Mammary epithelial cell (primary cell): ENCODE results near the gene HIVEP2.

Experiments
- EZH2 ChIP-seq: IDR thresholded peaks from 2 replicates; pipeline ENCODE4 v1.6.1; 2012; ENCODE audit warnings: low read length, inconsistent platforms, borderline replicate concordance
- TF ChIP-seq, protein P1 (sequence below), 2 donors: IDR thresholded peaks in 1 of 2; conservative IDR thresholded peaks in 1 of 2; 2 replicates each; pipeline ENCODE4 v1.5.1; 2011 to 2012; ENCODE audit warnings: inconsistent platforms in 2 of 2, low read length in 2 of 2, mild to moderate bottlenecking in 2 of 2, control low read depth in 1 of 2, low read depth in 1 of 2; ENCODE audit not compliant: insufficient read depth in 1 of 2; ENCODE audit errors: extremely low read depth in 1 of 2

DNA sequence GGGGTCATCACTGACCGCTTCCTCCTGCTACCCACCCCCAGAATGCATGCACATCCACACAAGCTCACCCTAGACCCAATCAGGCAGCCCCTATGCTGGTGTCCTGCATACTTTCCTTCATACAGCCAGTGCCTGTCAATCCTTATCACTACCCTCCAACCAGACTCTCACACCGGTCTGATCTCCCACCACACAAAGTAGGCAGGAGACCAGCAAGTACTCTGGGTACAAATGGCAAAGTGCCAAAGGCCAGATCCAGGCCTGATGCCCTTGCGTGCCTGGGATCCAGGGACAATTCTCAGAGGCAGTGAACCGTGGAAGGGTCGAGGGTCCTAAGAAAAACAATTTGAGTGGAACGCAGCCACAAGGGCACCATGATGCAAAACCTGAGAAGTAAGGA is 114.2 kb downstream of the HIVEP2 start:
- TF ChIP-seq, protein P1, sequence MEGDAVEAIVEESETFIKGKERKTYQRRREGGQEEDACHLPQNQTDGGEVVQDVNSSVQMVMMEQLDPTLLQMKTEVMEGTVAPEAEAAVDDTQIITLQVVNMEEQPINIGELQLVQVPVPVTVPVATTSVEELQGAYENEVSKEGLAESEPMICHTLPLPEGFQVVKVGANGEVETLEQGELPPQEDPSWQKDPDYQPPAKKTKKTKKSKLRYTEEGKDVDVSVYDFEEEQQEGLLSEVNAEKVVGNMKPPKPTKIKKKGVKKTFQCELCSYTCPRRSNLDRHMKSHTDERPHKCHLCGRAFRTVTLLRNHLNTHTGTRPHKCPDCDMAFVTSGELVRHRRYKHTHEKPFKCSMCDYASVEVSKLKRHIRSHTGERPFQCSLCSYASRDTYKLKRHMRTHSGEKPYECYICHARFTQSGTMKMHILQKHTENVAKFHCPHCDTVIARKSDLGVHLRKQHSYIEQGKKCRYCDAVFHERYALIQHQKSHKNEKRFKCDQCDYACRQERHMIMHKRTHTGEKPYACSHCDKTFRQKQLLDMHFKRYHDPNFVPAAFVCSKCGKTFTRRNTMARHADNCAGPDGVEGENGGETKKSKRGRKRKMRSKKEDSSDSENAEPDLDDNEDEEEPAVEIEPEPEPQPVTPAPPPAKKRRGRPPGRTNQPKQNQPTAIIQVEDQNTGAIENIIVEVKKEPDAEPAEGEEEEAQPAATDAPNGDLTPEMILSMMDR (conservative IDR thresholded peaks at IDR 0.05 in 1 of 2, IDR thresholded peaks at IDR 0.05 in 1 of 2; ENCODE audit: extremely low read depth in 1 of 2, insufficient read depth in 1 of 2, low read depth in 1 of 2, low read length in 2 of 2) = no peak
- no peak for TF ChIP-seq EZH2
